ENCODE results near the gene HTRA3.

Gene HTRA3

DNA sequence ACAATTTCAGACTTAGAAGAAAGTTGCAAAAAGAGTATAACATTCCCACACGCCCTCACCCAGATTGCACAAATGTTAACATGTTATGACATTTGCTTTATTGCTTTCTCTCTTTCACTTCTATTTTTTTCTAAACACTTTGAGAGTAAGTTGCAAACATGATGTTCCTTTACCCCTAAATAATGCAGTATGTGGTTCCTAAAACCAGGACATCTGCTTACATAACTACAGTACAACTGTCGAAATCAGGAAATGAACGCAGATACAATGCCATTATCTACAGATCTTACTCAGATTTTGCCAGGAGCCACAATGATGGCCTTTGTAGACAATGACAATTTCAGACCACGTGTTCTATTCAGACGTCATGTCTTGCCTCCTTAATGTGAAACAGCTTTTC, 48.1 kb upstream of the HTRA3 start:
- POLR2A ChIA-PET: no interaction called here
- Histone ChIP-seq H3K27ac (ENCODE audit: extremely low read depth, low read depth, low read length) (no peak overlapping the region), H3K4me3 (ENCODE audit: low read depth, low read length) (no peak overlapping the region), H3K9me3 (ENCODE audit: control insufficient read depth, insufficient read depth, low read depth, low read length) (no peaks in the 10 kb centered on the region), H3K36me3 (ENCODE audit: control insufficient read depth in 2 of 2, insufficient read depth in 1 of 2, low read length in 2 of 2) (peaks cover 0 to 14% of the 10 kb centered on the region in 2 experiments; a peak in 1 of 3 replicates), H3K4me1 (ENCODE audit: control insufficient read depth, insufficient read depth, low read length) (no peaks in the 10 kb centered on the region)
- CTCF ChIA-PET: interaction anchor here (0.5 kb wide), 2 partner anchors 69 to 181 kb away, joined by 3 read pairs; no protein-coding TSS in a partner anchor
- TF ChIP-seq ZNF530 (tag by site-specific recombination; IDR thresholded peaks at IDR 0.05; ENCODE audit: low read depth): no peak
- no peak for TF ChIP-seq ZNF24 (tag by site-specific recombination; IDR thresholded peaks at IDR 0.05)
- no peak for TF ChIP-seq ZNF549 (tag by site-specific recombination; IDR thresholded peaks at IDR 0.05)
- no peak for TF ChIP-seq TCF7L2 (IDR thresholded peaks at IDR 0.05; ENCODE audit: borderline replicate concordance, low read depth, low read length)
- TF ChIP-seq, protein P1, sequence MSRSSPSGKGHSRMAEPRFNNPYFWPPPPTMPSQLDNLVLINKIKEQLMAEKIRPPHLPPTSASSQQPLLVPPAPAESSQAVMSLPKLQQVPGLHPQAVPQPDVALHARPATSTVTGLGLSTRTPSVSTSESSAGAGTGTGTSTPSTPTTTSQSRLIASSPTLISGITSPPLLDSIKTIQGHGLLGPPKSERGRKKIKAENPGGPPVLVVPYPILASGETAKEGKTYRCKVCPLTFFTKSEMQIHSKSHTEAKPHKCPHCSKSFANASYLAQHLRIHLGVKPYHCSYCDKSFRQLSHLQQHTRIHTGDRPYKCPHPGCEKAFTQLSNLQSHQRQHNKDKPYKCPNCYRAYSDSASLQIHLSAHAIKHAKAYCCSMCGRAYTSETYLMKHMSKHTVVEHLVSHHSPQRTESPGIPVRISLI (tag by site-specific recombination; IDR thresholded peaks at IDR 0.05): no peak
- TF ChIP-seq ZNF560 (tag by site-specific recombination; IDR thresholded peaks at IDR 0.05; ENCODE audit: borderline replicate concordance): no peak
- TF ChIP-seq ZNF324 (tag by site-specific recombination; IDR thresholded peaks at IDR 0.05): no peak
- no peak for TF ChIP-seq RBAK (tag by site-specific recombination; IDR thresholded peaks at IDR 0.05)
- TF ChIP-seq ZNF623 (tag by site-specific recombination; IDR thresholded peaks at IDR 0.05): no peak
- no peak for TF ChIP-seq ZNF138 (tag by site-specific recombination; IDR thresholded peaks at IDR 0.05; ENCODE audit: borderline replicate concordance)
- TF ChIP-seq, protein P2, sequence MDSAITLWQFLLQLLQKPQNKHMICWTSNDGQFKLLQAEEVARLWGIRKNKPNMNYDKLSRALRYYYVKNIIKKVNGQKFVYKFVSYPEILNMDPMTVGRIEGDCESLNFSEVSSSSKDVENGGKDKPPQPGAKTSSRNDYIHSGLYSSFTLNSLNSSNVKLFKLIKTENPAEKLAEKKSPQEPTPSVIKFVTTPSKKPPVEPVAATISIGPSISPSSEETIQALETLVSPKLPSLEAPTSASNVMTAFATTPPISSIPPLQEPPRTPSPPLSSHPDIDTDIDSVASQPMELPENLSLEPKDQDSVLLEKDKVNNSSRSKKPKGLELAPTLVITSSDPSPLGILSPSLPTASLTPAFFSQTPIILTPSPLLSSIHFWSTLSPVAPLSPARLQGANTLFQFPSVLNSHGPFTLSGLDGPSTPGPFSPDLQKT (IDR thresholded peaks at IDR 0.05; ENCODE audit: borderline replicate concordance, low read depth, low read length): no peak
- TF ChIP-seq, protein P3, sequence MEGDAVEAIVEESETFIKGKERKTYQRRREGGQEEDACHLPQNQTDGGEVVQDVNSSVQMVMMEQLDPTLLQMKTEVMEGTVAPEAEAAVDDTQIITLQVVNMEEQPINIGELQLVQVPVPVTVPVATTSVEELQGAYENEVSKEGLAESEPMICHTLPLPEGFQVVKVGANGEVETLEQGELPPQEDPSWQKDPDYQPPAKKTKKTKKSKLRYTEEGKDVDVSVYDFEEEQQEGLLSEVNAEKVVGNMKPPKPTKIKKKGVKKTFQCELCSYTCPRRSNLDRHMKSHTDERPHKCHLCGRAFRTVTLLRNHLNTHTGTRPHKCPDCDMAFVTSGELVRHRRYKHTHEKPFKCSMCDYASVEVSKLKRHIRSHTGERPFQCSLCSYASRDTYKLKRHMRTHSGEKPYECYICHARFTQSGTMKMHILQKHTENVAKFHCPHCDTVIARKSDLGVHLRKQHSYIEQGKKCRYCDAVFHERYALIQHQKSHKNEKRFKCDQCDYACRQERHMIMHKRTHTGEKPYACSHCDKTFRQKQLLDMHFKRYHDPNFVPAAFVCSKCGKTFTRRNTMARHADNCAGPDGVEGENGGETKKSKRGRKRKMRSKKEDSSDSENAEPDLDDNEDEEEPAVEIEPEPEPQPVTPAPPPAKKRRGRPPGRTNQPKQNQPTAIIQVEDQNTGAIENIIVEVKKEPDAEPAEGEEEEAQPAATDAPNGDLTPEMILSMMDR (tag by site-specific recombination; IDR thresholded peaks at IDR 0.05): no peak
- TF ChIP-seq, protein P4, sequence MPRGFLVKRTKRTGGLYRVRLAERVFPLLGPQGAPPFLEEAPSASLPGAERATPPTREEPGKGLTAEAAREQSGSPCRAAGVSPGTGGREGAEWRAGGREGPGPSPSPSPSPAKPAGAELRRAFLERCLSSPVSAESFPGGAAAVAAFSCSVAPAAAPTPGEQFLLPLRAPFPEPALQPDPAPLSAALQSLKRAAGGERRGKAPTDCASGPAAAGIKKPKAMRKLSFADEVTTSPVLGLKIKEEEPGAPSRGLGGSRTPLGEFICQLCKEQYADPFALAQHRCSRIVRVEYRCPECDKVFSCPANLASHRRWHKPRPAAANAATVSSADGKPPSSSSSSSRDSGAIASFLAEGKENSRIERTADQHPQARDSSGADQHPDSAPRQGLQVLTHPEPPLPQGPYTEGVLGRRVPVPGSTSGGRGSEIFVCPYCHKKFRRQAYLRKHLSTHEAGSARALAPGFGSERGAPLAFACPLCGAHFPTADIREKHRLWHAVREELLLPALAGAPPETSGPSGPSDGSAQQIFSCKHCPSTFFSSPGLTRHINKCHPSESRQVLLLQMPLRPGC (tag by site-specific recombination; IDR thresholded peaks at IDR 0.05): no peak
- TF ChIP-seq, protein P5, sequence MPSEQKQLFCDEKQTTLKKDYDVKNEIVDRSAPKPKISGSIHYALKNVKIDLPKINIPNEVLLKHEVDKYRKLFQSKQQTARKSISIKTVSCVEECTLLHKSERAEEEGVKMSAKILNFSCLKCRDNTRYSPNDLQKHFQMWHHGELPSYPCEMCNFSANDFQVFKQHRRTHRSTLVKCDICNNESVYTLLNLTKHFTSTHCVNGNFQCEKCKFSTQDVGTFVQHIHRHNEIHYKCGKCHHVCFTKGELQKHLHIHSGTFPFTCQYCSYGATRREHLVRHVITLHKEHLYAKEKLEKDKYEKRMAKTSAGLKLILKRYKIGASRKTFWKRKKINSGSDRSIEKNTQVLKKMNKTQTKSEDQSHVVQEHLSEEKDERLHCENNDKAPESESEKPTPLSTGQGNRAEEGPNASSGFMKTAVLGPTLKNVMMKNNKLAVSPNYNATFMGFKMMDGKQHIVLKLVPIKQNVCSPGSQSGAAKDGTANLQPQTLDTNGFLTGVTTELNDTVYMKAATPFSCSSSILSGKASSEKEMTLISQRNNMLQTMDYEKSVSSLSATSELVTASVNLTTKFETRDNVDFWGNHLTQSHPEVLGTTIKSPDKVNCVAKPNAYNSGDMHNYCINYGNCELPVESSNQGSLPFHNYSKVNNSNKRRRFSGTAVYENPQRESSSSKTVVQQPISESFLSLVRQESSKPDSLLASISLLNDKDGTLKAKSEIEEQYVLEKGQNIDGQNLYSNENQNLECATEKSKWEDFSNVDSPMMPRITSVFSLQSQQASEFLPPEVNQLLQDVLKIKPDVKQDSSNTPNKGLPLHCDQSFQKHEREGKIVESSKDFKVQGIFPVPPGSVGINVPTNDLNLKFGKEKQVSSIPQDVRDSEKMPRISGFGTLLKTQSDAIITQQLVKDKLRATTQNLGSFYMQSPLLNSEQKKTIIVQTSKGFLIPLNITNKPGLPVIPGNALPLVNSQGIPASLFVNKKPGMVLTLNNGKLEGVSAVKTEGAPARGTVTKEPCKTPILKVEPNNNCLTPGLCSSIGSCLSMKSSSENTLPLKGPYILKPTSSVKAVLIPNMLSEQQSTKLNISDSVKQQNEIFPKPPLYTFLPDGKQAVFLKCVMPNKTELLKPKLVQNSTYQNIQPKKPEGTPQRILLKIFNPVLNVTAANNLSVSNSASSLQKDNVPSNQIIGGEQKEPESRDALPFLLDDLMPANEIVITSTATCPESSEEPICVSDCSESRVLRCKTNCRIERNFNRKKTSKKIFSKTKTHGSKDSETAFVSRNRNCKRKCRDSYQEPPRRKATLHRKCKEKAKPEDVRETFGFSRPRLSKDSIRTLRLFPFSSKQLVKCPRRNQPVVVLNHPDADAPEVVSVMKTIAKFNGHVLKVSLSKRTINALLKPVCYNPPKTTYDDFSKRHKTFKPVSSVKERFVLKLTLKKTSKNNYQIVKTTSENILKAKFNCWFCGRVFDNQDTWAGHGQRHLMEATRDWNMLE (tag by site-specific recombination; conservative IDR thresholded peaks at IDR 0.05; ENCODE audit: low read depth): no peak

All from HEK293 (cell line).